Endothelial cell (in vitro differentiated cells): ENCODE results near the gene CDK3. TPM values are rescaled to one million over a fixed set of nuclear protein-coding genes. Genes with fewer than 3 reads are reported as not detected.

Source experiments
- DNase-seq: peaks from one replicate; pipeline ENCODE4 v3.0.0; 2021; ENCODE audit warnings: low spot score
- H3K27ac Mint-ChIP-seq: one replicate; pipeline ENCODE4 v1.8.0; 2021; ENCODE audit warnings: mixed read lengths, inconsistent platforms; ENCODE audit not compliant: unreplicated experiment
- H3K27me3 Mint-ChIP-seq: one replicate; pipeline ENCODE4 v1.8.0; 2021; ENCODE audit warnings: mild to moderate bottlenecking, moderate library complexity, mixed read lengths, inconsistent platforms; ENCODE audit not compliant: unreplicated experiment
- H3K36me3 Mint-ChIP-seq: one replicate; pipeline ENCODE4 v1.8.0; 2021; ENCODE audit warnings: mild to moderate bottlenecking, low read depth, mixed read lengths, inconsistent platforms; ENCODE audit not compliant: unreplicated experiment
- H3K4me1 Mint-ChIP-seq: one replicate; pipeline ENCODE4 v1.8.0; 2021; ENCODE audit warnings: mild to moderate bottlenecking, mixed read lengths, inconsistent platforms; ENCODE audit not compliant: unreplicated experiment
- H3K4me3 Mint-ChIP-seq: one replicate; pipeline ENCODE4 v1.8.0; 2021; ENCODE audit warnings: mild to moderate bottlenecking, mixed read lengths, inconsistent platforms; ENCODE audit not compliant: unreplicated experiment
- H3K9me3 Mint-ChIP-seq: one replicate; pipeline ENCODE4 v1.8.0; 2021; ENCODE audit warnings: mixed read lengths, inconsistent platforms; ENCODE audit not compliant: unreplicated experiment
- total RNA-seq: library from RNA; stranded (reverse); fragmentation: NEBNext Ultra II Directional; extraction: Animal tissue kit (Norgen Biotek cat#: 25700); gene quantifications from one replicate; pipeline ENCODE4 v1.2.1, GENCODE V29; 2021; ENCODE audit not compliant: unreplicated experiment
- TF ChIP-seq, protein P1 (sequence below): fragments of 200-600 bp; sonication (generic); IDR thresholded peaks from one replicate; pipeline ENCODE4 v1.5.0; 2021; ENCODE audit warnings: antibody characterized with exemption; ENCODE audit not compliant: unreplicated experiment

The CDK3 gene
- total RNA-seq, 1 donor from 2014 or later = 8.4 TPM

GRCh38 chr17:75994802-75995370 is 5.8 kb upstream of the CDK3 start:
- peaks cover 3% of the 10 kb centered on the region for H3K27me3 Mint-ChIP-seq
- no peak overlapping the region for H3K4me3 Mint-ChIP-seq
- H3K4me1 Mint-ChIP-seq = peaks cover 12% of the 10 kb centered on the region
- H3K27ac Mint-ChIP-seq = no peak overlapping the region
- H3K9me3 Mint-ChIP-seq = peaks cover 4% of the 10 kb centered on the region
- peaks cover 8% of the 10 kb centered on the region for H3K36me3 Mint-ChIP-seq
- TF ChIP-seq, protein P1, sequence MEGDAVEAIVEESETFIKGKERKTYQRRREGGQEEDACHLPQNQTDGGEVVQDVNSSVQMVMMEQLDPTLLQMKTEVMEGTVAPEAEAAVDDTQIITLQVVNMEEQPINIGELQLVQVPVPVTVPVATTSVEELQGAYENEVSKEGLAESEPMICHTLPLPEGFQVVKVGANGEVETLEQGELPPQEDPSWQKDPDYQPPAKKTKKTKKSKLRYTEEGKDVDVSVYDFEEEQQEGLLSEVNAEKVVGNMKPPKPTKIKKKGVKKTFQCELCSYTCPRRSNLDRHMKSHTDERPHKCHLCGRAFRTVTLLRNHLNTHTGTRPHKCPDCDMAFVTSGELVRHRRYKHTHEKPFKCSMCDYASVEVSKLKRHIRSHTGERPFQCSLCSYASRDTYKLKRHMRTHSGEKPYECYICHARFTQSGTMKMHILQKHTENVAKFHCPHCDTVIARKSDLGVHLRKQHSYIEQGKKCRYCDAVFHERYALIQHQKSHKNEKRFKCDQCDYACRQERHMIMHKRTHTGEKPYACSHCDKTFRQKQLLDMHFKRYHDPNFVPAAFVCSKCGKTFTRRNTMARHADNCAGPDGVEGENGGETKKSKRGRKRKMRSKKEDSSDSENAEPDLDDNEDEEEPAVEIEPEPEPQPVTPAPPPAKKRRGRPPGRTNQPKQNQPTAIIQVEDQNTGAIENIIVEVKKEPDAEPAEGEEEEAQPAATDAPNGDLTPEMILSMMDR = no peak
- no peak for DNase-seq

DNA sequence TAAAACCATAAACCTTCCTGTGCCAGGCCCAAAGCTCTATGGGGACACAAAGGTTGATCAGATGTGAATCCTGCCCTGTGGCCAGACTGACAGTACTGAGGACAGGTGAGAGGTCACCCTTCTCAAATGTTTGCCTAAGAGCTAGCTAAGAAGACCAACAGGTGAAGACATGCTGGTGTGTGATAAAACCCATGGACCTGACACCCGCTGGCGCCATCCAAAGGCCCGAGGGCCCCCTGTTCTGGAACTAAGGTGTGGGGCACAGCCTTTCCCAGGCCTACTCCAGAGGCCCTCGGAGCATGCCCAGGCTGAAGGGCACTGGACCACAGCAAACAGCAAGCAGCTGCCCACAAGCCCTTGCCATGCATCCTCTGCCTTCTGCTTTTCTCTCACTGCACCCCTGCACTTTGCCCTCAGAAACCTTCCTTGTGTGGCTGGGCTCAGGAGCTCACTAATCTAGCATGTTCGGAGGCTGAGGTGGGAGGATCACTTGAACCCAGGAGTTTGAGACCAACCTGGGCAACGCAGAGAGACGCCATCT is 5.2 kb upstream of the CDK3 start:
- TF ChIP-seq, protein P1 = no peak

DNA sequence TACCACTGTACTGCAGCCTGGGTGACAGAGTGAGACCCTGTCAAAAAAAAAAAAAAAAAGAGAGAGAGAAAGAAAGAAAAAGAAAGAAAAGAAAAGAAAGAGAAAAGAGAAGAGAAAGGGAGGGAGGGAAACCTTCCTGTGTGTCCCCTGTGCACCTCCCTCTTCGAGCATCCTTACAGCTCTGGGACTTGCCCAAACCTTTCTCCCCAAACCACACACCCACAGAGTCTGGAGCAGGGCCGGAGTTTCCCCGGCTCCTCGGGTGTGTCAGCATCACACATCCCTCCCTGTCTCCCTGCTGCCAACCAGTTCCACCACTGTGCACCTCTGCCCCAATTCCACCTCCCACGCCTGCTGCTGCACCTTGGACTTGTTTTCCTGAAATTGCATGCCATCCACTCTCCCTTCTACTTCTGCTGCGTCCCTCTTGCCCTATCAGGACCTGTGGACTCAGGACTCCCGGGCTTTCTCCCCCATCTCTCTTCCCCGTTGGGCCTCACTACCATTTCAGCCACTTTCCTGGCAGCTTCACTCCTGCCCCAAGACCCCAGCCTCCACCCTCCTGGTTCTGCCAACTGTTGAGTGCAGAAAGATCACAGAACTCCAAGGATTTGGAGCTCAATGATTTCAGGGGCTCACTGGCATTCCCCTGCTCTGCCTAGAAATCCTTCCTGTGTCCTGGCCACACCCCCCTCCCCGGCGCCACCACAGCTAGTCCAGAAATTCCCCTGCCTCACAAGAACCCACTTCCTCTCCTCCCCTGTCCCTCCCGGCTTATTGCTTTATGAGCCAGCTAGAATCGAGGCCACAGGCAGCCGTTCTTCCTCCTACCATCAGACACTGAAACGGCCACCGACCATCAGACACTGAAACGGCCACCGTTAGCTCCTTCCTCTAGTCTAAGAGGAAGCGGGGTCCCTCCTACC is 3.7 kb upstream of the CDK3 start:
- Mint-ChIP-seq H3K27me3 (peaks cover 3% of the 10 kb centered on the region), H3K9me3 (peaks cover 4% of the 10 kb centered on the region), H3K4me1 (peaks cover 12% of the 10 kb centered on the region), H3K36me3 (peaks cover 8% of the 10 kb centered on the region), H3K4me3 (peak overlapping the region; percentile 47), H3K27ac (peak overlapping the region; percentile 20)
- peak; percentile 35 for DNase-seq
- TF ChIP-seq, protein P1 = no peak

More for the DNA sequence above, 5.2 kb upstream of the CDK3 start:
- H3K4me1 Mint-ChIP-seq = peaks cover 12% of the 10 kb centered on the region
- no peak overlapping the region for H3K4me3 Mint-ChIP-seq
- no peak for DNase-seq
- peaks cover 4% of the 10 kb centered on the region for H3K9me3 Mint-ChIP-seq
- H3K27me3 Mint-ChIP-seq = peaks cover 3% of the 10 kb centered on the region
- H3K36me3 Mint-ChIP-seq = peaks cover 8% of the 10 kb centered on the region
- no peak overlapping the region for H3K27ac Mint-ChIP-seq

DNA sequence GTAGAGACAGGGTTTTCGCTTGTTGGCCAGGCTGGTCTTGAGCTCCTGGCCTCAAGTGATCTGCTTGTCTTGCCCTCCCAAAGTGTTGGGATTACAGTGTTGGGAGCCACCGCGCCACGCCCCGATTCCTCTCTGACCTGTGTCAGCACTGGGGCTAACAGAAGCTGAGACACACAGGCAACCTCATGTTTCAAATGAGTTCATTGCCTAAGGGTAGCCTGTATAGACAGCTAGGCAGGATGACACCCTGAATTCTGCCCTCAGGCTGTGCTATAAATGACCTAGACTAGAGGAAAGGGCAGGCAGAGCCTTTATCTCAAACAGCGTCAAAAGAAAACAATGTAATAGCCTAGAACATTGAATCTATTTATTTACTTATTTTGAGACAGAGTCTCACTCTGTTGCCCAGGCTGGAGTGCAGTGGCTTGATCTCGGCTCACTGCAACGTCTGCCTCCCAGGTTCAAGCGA is 2.3 kb upstream of the CDK3 start:
- H3K27ac Mint-ChIP-seq = no peak overlapping the region
- no peak overlapping the region for H3K4me3 Mint-ChIP-seq
- H3K27me3 Mint-ChIP-seq = peaks cover 3% of the 10 kb centered on the region
- H3K9me3 Mint-ChIP-seq = peaks cover 4% of the 10 kb centered on the region
- H3K4me1 Mint-ChIP-seq = peaks cover 12% of the 10 kb centered on the region
- H3K36me3 Mint-ChIP-seq = peaks cover 14% of the 10 kb centered on the region
- no peak for DNase-seq
- TF ChIP-seq, protein P1 = no peak
